GM10266 (cell line): ENCODE results near the gene RAP1GDS1.

Experiments used
- DNase-seq: peaks from one replicate; pipeline ENCODE4 v3.0.0; 2012; ENCODE audit errors: extremely low spot score
- TF ChIP-seq, protein P1 (sequence below): IDR thresholded peaks from 2 replicates; pipeline ENCODE4 v1.5.1; 2012; ENCODE audit warnings: mild to moderate bottlenecking, low read depth; ENCODE audit not compliant: control insufficient read depth, insufficient read depth; ENCODE audit errors: missing control alignments

Gene RAP1GDS1, protein sequence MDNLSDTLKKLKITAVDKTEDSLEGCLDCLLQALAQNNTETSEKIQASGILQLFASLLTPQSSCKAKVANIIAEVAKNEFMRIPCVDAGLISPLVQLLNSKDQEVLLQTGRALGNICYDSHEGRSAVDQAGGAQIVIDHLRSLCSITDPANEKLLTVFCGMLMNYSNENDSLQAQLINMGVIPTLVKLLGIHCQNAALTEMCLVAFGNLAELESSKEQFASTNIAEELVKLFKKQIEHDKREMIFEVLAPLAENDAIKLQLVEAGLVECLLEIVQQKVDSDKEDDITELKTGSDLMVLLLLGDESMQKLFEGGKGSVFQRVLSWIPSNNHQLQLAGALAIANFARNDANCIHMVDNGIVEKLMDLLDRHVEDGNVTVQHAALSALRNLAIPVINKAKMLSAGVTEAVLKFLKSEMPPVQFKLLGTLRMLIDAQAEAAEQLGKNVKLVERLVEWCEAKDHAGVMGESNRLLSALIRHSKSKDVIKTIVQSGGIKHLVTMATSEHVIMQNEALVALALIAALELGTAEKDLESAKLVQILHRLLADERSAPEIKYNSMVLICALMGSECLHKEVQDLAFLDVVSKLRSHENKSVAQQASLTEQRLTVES

DNA sequence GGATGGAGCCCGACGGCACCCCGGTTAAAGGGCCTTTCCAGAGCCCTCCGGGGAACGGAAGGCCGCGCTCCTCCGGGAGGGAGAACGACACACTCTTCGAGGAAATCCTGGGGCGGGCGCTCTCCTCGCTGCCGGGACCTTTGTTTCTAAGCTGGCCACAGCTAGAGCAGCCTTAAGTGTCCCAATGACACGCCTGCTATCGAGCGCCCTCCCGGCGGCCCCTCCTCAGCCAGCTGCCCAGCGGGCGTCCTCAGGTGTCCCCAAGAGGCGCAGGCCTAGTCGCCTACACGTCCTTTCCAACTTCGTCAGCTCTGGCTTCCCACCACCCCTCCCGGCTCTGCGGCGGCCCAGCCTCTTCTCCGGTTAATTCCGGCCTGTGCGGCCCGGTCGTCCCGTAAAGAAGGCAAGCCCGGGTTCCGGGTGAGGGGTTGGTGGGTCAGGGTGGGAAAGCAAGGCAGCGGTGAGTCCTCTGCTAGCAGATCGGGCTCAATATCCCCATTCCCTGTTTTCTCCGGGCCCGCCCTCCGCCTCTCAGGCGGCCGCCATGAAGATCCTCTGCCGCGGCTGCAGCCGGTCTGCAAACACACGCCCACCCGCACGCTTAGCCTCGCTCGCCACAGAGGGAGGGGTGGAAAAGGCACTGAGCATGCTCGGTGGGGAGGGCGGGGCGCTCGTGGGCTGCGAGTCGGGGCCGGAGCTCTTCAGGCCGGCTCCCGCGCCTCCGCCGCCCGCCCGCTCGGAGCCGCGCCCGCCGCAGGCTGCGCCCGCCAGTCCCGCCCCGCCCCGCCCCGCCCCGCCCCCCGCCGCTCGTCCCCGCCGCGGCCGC lies at the start of gene RAP1GDS1:
TSS of gene RAP1GDS1 (plus strand) at position 806 of the 826 bp plus-strand sequence. CDS start 182 bp downstream, outside the sequence.
- DNase-seq, result peak; percentile 97
- TF ChIP-seq, protein P1, sequence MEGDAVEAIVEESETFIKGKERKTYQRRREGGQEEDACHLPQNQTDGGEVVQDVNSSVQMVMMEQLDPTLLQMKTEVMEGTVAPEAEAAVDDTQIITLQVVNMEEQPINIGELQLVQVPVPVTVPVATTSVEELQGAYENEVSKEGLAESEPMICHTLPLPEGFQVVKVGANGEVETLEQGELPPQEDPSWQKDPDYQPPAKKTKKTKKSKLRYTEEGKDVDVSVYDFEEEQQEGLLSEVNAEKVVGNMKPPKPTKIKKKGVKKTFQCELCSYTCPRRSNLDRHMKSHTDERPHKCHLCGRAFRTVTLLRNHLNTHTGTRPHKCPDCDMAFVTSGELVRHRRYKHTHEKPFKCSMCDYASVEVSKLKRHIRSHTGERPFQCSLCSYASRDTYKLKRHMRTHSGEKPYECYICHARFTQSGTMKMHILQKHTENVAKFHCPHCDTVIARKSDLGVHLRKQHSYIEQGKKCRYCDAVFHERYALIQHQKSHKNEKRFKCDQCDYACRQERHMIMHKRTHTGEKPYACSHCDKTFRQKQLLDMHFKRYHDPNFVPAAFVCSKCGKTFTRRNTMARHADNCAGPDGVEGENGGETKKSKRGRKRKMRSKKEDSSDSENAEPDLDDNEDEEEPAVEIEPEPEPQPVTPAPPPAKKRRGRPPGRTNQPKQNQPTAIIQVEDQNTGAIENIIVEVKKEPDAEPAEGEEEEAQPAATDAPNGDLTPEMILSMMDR, result no peak

DNA sequence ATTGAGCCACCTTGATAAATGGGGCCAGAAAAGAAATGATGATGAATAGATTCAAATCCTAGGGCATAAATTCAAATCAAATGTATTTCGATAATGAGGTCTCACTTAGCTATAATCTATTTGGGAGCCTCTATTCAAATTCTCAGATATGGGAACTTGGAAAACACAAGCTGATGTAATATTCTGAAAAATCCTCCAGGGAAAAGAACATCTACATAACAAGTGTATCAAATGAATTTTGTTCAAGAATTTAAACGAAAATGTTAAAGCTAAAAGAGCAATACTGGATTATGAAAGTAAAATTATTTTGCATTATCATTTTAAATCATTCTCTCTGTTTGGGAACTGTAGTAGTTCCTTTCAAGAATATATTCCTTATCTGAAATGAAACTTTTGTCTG lies 38.9 kb upstream of the RAP1GDS1 start:
- TF ChIP-seq, protein P1, result no peak

DNA sequence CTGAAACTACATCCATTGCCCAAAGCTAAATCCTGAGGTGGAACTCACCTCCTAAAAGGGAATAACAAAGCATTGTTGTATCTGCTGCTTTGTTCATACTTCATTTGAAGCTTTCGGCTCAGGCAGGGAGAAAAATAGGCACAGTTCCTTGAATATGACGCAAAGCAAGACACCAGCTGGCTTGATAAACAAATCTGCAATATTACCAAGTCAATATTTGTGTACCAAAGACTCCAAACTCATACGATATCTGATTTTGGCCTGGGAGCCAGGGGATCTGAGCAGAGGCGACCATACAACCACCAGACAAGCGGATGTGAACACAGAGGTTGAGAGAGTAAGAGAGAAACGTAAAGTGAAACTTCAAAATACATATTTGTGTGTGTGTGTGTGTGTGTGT lies 34.8 kb upstream of the RAP1GDS1 start:
- TF ChIP-seq, protein P1, result no peak
- no peak for DNase-seq

More for the DNA sequence above, 38.9 kb upstream of the RAP1GDS1 start:
- no peak for DNase-seq

DNA sequence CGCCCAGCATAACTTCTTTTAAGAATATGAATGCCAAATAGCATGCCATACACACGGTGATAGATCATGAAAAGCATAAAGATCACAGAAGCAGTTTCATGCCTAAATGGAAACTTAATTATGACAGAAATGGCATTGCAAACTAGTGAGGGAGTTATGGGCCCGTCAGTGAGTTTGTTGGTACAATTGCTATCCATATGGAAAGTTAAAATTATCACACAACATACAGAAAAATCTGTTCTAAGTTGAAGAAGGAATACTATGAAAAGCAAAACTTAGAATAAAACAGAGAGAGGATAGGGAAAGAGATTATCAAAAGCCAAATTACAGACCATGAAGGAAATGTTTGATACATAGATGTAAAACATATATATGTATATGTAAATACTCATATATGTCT lies 30.2 kb upstream of the RAP1GDS1 start:
- DNase-seq, result no peak
- TF ChIP-seq, protein P1, result no peak

DNA sequence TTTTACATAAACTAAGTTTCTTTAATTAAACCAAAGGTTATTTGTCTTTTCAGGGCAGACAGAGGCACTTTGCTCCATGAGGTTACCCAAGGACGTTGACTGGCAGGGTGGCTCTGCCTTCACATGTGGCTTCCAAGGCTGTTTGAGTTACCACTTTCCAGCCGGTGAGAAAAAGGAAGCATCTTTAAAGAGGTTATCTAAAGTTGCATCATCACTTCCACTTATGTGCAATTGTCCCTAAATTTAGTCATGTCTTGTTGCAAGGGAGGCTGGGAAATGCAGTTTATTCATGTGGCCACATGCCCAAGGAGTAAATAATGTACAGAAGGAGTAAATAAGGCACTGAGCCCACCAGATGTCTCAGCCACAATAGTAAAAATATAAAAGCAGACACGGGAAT lies 29.0 kb upstream of the RAP1GDS1 start:
- DNase-seq, result no peak
- TF ChIP-seq, protein P1, result no peak

DNA sequence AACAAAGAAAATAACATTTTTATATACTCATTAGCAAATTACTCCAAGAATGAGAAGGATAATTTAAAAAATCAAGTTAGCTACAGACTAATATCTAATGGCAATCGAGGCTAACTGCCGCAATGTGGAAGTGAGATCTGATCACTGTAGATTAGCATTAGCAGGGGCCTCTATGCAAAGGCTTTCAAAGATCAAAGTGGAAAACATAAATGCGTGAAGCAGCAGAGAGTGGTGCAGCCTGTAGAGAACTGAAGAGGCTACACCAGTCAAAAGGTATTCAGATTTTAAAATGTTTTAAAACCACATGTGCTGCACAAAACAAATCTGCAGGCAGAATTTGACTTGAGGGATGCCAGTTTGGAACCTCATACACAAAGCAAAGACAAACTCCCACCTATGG lies 24.0 kb upstream of the RAP1GDS1 start:
- TF ChIP-seq, protein P1, result no peak
- no peak for DNase-seq

DNA sequence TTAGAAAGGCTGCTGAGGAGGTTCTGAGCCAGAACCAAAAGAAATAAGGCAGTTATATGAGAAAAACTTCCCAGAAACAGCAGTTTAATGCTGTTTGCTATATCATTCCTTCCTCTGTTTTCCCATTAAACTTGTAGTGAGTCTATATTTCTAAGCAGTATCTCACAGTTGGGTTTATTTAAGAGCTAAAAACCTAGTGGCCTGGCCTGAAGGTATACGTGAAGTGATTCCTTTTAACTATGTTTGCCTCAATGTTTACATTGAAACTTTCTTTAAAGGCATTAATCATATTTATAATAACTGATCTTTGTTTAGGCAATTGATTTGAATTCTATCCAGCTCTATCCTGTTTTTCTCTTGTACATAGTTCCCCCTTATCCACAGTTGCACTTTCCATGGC lies 19.1 kb upstream of the RAP1GDS1 start:
- TF ChIP-seq, protein P1, result no peak
- DNase-seq, result no peak
